ENCODE measurements around the gene RNF44.

DNA sequence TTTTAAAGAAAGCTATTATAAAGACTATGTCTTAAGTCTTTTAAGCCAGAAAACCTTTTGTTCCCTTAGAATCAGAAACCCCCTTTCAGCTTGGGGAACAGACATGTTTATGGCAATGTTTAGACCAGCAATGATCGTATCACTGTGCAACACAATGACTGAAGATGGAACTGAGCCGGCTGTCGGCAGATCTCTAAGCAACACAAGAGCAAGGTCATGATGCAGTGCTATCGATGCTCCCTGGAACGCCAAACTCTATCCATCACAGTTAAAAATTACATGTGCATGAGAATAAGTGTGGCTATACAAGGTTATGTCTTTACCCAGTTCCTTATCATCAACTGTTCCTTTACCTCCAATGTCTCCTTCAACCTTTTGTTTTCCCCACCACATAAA lies 1.8 kb upstream of the RNF44 start:
- TF ChIP-seq EZH2 (IDR thresholded peaks at IDR 0.05) (no peak), POLR2AphosphoS5 (IDR thresholded peaks at IDR 0.05; ENCODE audit: borderline replicate concordance, low read depth, low read length) (no peak), FOXP2 (optimal IDR thresholded peaks at IDR 0.05; ENCODE audit: control extremely low read depth, extremely low read length, insufficient read depth) (no peak)

Data from SK-N-MC (cell line).